CD4-positive, alpha-beta T cell treated with Interleukin-17A for 1 hour (primary cell): ENCODE results near the gene SMIM20.

Experiments
- DNase-seq: peaks from one replicate; pipeline ENCODE4 v3.0.0-alpha.2; 2020

SMIM20 gene

GRCh38 chr4:25928379-25929297 lies 14.6 kb downstream of the SMIM20 start:
- DNase-seq: no peak

GRCh38 chr4:25929298-25929686 lies 15.3 kb downstream of the SMIM20 start:
- no peak for DNase-seq

- DNase-seq: no peak
These were observed 16.8 kb downstream of the SMIM20 start for GRCh38 chr4:25930731-25931354.

- no peak for DNase-seq
These were observed 22.7 kb downstream of the SMIM20 start for GRCh38 chr4:25936696-25937095.

GRCh38 chr4:25937801-25938200 lies 23.8 kb downstream of the SMIM20 start:
- no peak for DNase-seq

GRCh38 chr4:25938366-25938765 lies 24.3 kb downstream of the SMIM20 start:
- no peak for DNase-seq

- DNase-seq: no peak
These were observed 24.8 kb downstream of the SMIM20 start for GRCh38 chr4:25938787-25939186.

GRCh38 chr4:25939330-25939729 lies 25.3 kb downstream of the SMIM20 start:
- DNase-seq: no peak

- DNase-seq: no peak
These were observed 27.6 kb downstream of the SMIM20 start for GRCh38 chr4:25941457-25942221.

- no peak for DNase-seq
These were observed 29.3 kb downstream of the SMIM20 start for GRCh38 chr4:25943312-25943711.

DNA sequence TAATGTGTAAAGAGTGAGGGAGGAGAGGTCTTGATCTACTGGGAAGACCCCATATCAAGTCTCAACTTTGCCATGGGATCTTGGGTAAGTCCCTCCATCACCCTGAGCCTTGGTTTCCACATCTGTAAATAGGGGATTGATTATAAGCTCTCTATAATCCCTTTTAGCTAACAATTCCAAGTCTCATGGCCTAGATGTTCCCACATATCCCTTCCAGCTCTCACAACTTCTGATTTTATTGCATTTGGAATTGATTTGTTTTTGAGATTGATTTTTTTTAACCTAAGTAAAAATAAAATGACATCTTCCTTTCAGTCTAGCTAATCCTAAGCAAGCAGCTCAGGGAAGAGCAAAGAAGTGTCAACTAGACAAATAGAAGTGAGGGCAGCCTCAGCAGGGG lies 29.8 kb downstream of the SMIM20 start:
- no peak for DNase-seq

- no peak for DNase-seq
These were observed 34.0 kb downstream of the SMIM20 start for GRCh38 chr4:25948051-25948450.

- no peak for DNase-seq
These were observed 35.2 kb downstream of the SMIM20 start for GRCh38 chr4:25949173-25949748.

DNA sequence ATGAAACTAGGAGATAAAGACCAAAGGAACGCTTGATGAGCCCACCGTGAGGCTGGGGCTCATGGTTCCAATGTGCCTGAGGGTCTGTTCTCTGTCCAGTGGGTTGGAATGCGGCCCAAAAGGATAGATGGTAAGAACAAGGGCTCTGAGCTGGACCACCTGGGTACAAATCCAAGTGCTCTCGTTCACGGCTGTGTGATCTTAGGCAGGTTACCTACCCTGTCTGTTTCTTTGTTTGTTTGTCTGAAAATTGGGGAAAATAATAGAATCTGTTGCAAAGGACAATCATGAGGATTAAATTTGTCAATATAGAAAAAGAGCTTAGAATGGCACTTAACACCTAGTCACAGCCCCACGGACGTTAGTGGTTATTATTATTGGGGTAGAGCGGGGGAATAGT lies 36.0 kb downstream of the SMIM20 start:
- no peak for DNase-seq

- DNase-seq: no peak
These were observed 36.7 kb downstream of the SMIM20 start for GRCh38 chr4:25950461-25951389.

- DNase-seq: no peak
These were observed 37.5 kb downstream of the SMIM20 start for GRCh38 chr4:25951390-25951952.

GRCh38 chr4:25953740-25954139 lies 39.7 kb downstream of the SMIM20 start:
- DNase-seq: no peak

- no peak for DNase-seq
These were observed 40.4 kb downstream of the SMIM20 start for GRCh38 chr4:25954293-25954904.

GRCh38 chr4:25955705-25956104 lies 41.7 kb downstream of the SMIM20 start:
- DNase-seq: no peak

- DNase-seq: no peak
These were observed 42.2 kb downstream of the SMIM20 start for GRCh38 chr4:25956260-25956659.

DNA sequence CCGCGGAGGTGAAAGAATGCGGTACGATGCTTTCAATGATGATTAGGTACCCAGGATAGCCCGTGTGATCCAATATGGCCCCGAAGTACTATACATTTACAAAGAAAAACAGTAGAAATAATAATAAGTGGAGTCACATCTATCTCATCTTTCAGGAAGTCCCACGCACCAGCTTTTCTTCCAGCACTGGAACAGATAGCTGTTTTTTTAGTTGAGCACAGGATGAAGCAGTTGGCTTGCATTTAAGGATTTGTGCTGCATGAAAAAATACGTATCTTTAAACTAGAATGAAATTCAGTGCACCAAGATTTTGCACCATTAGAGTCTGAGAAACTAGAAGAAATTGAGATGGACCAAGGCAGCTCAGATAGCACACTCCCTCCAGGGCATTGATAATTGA lies 44.1 kb downstream of the SMIM20 start:
- DNase-seq: no peak
